Neural progenitor cell (in vitro differentiated cells): ENCODE data around the gene REST.
"Not testable (repeated sequence)": the region's sequence is repeated elsewhere in the genome, so short reads cannot be mapped to it uniquely, and the experiment has no call there.

ENCODE experiments used
- CTCF ChIP-seq: fragments of 200-600 bp; sonication (generic); IDR thresholded peaks from 2 replicates; pipeline ENCODE4 v1.5.1; 2017; ENCODE audit warnings: antibody characterized with exemption, mild to moderate bottlenecking
- EZH2phosphoT487 ChIP-seq: fragments of 200-600 bp; sonication (generic); IDR thresholded peaks from 2 replicates; pipeline ENCODE4 v1.6.1; 2017; ENCODE audit warnings: antibody characterized with exemption

- TF ChIP-seq CTCF, EZH2phosphoT487: not testable (repeated sequence)
Observed at GRCh38 chr4:56897842-56898241, 9.9 kb upstream of the REST start.
